ENCODE measurements around the gene TNNT1.

GRCh38 chr19:55173714-55174409 is 24.9 kb upstream of the TNNT1 start:
- TF ChIP-seq POLR2A (IDR thresholded peaks at IDR 0.05) (no peak), CTCF (IDR thresholded peaks at IDR 0.05) (no peak)

Data from Peyer's patch (tissue), 4 donors.